Hepatocyte (in vitro differentiated cells): ENCODE results near the gene RGS3. TPM values are rescaled to one million over a fixed set of nuclear protein-coding genes. Genes with fewer than 3 reads are reported as not detected.

Experiments
- DNase-seq: peaks from one replicate; pipeline ENCODE4 v3.0.0-alpha.2; 2016; ENCODE audit warnings: low spot score
- H2AFZ ChIP-seq: fragments of 200-600 bp; sonication (generic); 2 replicates; pipeline ENCODE4 v1.6.0; 2016; ENCODE audit warnings: antibody characterized with exemption, mild to moderate bottlenecking
- H3K27ac ChIP-seq: fragments of 200-600 bp; sonication (generic); 2 replicates; pipeline ENCODE4 v1.5.1; 2016; ENCODE audit warnings: mild to moderate bottlenecking
- H3K27me3 ChIP-seq: fragments of 200-600 bp; sonication (generic); 2 replicates; pipeline ENCODE4 v1.6.1; 2016
- H3K36me3 ChIP-seq: fragments of 200-600 bp; sonication (generic); replicated peaks from 2 replicates; pipeline ENCODE4 v1.5.1; 2016; ENCODE audit warnings: low read depth; ENCODE audit not compliant: insufficient read depth
- H3K4me1 ChIP-seq: fragments of 200-600 bp; sonication (generic); 2 replicates; pipeline ENCODE4 v1.5.1; 2016; ENCODE audit warnings: mild to moderate bottlenecking, moderate library complexity; ENCODE audit not compliant: insufficient read depth
- H3K4me2 ChIP-seq: fragments of 200-600 bp; sonication (generic); 2 replicates; pipeline ENCODE4 v1.6.0; 2016
- H3K4me3 ChIP-seq: fragments of 200-600 bp; sonication (generic); 2 replicates; pipeline ENCODE4 v1.5.1; 2016; ENCODE audit warnings: mild to moderate bottlenecking
- H3K79me2 ChIP-seq: fragments of 200-600 bp; sonication (generic); 2 replicates; pipeline ENCODE4 v1.6.0; 2017; ENCODE audit warnings: mild to moderate bottlenecking
- H3K9me2 ChIP-seq: fragments of 200-600 bp; sonication (generic); replicated peaks from 2 replicates; pipeline ENCODE4 v1.6.0; 2017; ENCODE audit warnings: mild to moderate bottlenecking; ENCODE audit not compliant: insufficient read depth
- H3K9me3 ChIP-seq: fragments of 200-600 bp; sonication (generic); 2 replicates; pipeline ENCODE4 v1.5.1; 2016; ENCODE audit warnings: low read depth, mild to moderate bottlenecking
- H4K20me1 ChIP-seq: fragments of 200-600 bp; sonication (generic); 2 replicates; pipeline ENCODE4 v1.6.0; 2016; ENCODE audit warnings: mild to moderate bottlenecking; ENCODE audit not compliant: insufficient read depth, poor library complexity, severe bottlenecking
- EZH2 ChIP-seq: fragments of 200-600 bp; sonication (generic); IDR thresholded peaks from 2 replicates; pipeline ENCODE4 v1.6.1; 2016; ENCODE audit warnings: antibody characterized with exemption, mild to moderate bottlenecking, borderline replicate concordance
- EZH2phosphoT487 ChIP-seq: fragments of 200-600 bp; sonication (generic); IDR thresholded peaks from one replicate; pipeline ENCODE4 v1.6.1; 2018; ENCODE audit warnings: antibody characterized with exemption, mild to moderate bottlenecking, low read depth, moderate library complexity; ENCODE audit not compliant: unreplicated experiment, severe bottlenecking
- WGBS: methylation state at CpG from one replicate; pipeline ENCODE4 v1.1.6; 2016; ENCODE audit warnings: low lambda C conversion rate; ENCODE audit errors: missing lambda C conversion rate; 5-methylcytosine and 5-hydroxymethylcytosine counted together
- polyA plus RNA-seq: library from polyadenylated mRNA; unstranded; fragments of >200 nt; fragmentation: Nextera tagmentation; extraction: Ambion mirVana; gene quantifications from 2 replicates; pipeline ENCODE4 v1.2.1, GENCODE V29; 2016
- total RNA-seq: library from RNA; depleted of rRNA; stranded (reverse); fragments of >200 nt; gene quantifications from 2 replicates; pipeline ENCODE4 v1.2.3, GENCODE V29; 2014
- TF ChIP-seq, protein P1 (sequence below): fragments of 200-600 bp; sonication (generic); IDR thresholded peaks from 2 replicates; pipeline ENCODE4 v1.5.1; 2016; ENCODE audit warnings: antibody characterized with exemption, mild to moderate bottlenecking; ENCODE audit not compliant: poor library complexity

The RGS3 gene
- total and polyA plus RNA-seq, 2 experiments from 2014 or later: 48.0 to 62.7 TPM

DNA sequence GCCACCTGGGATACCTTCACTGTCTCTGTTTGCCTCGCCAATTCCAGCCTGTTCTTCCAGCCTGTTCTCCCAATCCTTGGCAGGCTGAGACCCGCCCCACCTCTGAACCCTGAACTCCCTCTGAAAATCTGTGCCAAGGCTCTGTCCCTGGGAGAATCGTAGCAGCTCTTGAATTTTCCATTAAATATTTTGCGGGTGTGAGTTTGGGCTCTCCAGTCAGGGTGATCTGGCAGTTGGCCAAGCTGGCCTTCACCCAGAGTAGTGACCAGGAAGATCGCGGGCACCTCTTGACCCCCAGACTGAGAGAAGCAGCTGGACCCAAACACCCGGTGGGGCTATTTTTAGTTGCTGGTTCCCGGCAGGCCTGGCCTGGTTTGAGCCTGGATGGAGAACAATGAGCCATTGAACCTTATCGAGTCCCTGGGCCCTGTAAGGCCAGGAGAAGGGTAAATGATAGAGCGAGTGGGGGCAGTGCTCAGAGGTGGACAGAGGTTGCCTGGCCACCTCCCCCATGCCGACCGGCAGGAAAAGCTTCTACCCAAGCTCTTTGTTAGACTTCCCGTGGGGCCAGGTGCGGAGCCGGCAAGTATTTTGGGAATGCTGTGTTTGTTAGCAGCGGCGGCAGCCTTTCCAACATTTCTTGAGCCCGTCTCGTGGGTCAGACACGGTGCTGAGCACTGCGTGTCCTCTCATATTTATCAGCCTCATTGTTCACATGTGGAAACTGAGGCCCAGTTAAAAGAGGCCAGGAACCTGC is 146.2 kb downstream of the RGS3 start:
- peak overlapping the region; percentile 72 for H3K27ac ChIP-seq
- 56% methylated on average over 21 of the region's 21 CpGs for WGBS
- H3K9me3 ChIP-seq: no peaks in the 10 kb centered on the region
- no peaks in the 10 kb centered on the region for H3K9me2 ChIP-seq
- TF ChIP-seq, protein P1, sequence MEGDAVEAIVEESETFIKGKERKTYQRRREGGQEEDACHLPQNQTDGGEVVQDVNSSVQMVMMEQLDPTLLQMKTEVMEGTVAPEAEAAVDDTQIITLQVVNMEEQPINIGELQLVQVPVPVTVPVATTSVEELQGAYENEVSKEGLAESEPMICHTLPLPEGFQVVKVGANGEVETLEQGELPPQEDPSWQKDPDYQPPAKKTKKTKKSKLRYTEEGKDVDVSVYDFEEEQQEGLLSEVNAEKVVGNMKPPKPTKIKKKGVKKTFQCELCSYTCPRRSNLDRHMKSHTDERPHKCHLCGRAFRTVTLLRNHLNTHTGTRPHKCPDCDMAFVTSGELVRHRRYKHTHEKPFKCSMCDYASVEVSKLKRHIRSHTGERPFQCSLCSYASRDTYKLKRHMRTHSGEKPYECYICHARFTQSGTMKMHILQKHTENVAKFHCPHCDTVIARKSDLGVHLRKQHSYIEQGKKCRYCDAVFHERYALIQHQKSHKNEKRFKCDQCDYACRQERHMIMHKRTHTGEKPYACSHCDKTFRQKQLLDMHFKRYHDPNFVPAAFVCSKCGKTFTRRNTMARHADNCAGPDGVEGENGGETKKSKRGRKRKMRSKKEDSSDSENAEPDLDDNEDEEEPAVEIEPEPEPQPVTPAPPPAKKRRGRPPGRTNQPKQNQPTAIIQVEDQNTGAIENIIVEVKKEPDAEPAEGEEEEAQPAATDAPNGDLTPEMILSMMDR: no peak
- TF ChIP-seq EZH2phosphoT487: no peak
- no peak for TF ChIP-seq EZH2
- H3K4me1 ChIP-seq: peaks cover 13% of the 10 kb centered on the region
- H2AFZ ChIP-seq: peak overlapping the region; percentile 45
- peak; percentile 56 for DNase-seq
- peak overlapping the region; percentile 12 for H3K4me2 ChIP-seq
- H3K79me2 ChIP-seq: no peaks in the 10 kb centered on the region
- no peaks in the 10 kb centered on the region for H3K36me3 ChIP-seq
- H3K27me3 ChIP-seq: no peaks in the 10 kb centered on the region
- no peak overlapping the region for H3K4me3 ChIP-seq
- no peaks in the 10 kb centered on the region for H4K20me1 ChIP-seq

DNA sequence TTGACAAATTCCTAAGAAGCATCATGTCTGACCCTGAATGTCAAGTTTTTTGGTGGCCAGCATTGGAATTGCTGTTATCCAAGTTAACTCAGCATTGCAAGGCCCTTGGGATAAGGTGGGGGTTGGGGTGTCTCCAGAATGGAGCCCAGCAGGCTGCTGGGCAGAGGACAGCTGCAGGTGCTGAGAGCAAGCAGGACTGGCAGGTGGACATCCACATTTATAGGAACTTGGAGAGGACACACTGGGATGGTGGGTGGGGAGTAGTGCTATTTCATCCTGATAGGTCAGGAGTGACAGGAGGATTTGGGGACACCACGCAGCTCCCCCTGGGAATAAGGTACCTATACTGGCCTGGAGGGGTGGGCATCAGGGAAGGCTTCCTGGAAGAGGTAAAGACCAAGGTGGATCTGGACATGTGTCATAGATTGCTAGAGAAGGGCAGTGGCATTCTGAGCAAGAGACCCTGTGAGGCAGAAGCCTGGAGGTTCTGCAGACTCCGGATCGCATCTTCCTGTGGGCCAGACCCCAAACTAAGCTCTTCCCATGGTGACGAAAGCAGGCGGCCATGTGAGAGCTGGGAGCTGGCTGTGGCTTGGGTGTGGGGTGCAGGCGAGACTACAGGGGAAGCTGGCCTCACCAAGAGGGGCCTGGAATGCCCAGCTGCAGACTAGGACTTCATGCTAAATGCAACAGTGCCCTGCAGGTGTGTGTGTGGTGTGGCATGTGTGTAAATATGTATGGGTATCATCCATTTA is 148.1 kb downstream of the RGS3 start:
- DNase-seq: no peak
- no peaks in the 10 kb centered on the region for H3K27me3 ChIP-seq
- H3K27ac ChIP-seq: no peak overlapping the region
- H3K9me3 ChIP-seq: no peaks in the 10 kb centered on the region
- no peaks in the 10 kb centered on the region for H3K36me3 ChIP-seq
- no peak overlapping the region for H3K4me3 ChIP-seq
- H3K4me2 ChIP-seq: no peak overlapping the region
- WGBS: 97% methylated on average over 6 of the region's 6 CpGs
- no peak overlapping the region for H2AFZ ChIP-seq
- no peaks in the 10 kb centered on the region for H4K20me1 ChIP-seq
- H3K9me2 ChIP-seq: no peaks in the 10 kb centered on the region
- no peaks in the 10 kb centered on the region for H3K79me2 ChIP-seq
- TF ChIP-seq EZH2: no peak
- TF ChIP-seq, protein P1: no peak
- TF ChIP-seq EZH2phosphoT487: no peak
- H3K4me1 ChIP-seq: peaks cover 21% of the 10 kb centered on the region

DNA sequence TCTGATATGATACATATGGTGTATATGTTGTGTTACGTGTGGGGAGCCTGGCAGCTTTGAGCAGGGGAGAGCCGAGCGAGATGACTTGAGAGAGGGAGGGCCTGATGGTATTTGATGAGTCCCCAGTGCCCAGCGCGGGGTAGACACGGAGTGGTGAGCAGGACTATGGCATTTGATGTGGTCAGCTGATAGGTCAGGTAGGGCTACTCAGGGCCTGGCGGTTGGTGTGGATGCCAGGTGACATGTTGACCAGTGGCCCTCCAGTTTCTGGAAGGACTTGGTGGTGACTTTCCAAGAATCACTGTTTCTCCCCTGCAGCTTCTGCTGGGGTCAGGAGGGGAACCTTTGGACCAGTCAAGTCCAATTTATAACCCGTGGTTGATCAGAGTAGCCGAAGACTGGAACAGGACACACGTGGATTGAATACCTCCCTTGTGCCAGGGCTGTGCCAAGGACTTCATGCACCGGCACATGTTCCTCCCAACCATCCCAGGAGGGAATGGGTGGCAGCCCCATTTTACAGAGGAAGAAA is 148.8 kb downstream of the RGS3 start:
- no peak for TF ChIP-seq EZH2
- TF ChIP-seq, protein P1: no peak

More for the DNA sequence above, 148.8 kb downstream of the RGS3 start:
- Histone ChIP-seq H3K79me2 (no peaks in the 10 kb centered on the region), H3K4me1 (peaks cover 21% of the 10 kb centered on the region), H2AFZ (no peak overlapping the region), H3K4me3 (no peak overlapping the region), H3K36me3 (no peaks in the 10 kb centered on the region), H3K27me3 (no peaks in the 10 kb centered on the region), H4K20me1 (no peaks in the 10 kb centered on the region), H3K9me3 (no peaks in the 10 kb centered on the region), H3K9me2 (no peaks in the 10 kb centered on the region), H3K27ac (no peak overlapping the region), H3K4me2 (no peak overlapping the region)
- no peak for DNase-seq
- WGBS: 89% methylated on average over 11 of the region's 11 CpGs
